ENCODE results near the gene FGD3.

GRCh38 chr9:93076101-93076791, 128.9 kb downstream of the FGD3 start:
- TF ChIP-seq CTCF (IDR thresholded peaks at IDR 0.05), result no peak
- no peak for TF ChIP-seq EZH2 (IDR thresholded peaks at IDR 0.05; ENCODE audit: borderline replicate concordance, insufficient read depth, low read depth, low read length, poor library complexity, severe bottlenecking)

Data from B cell (primary cell).